RWPE2 (cell line): ENCODE data around the gene UGT1A9.

Experiments used
- ATAC-seq: fragments of 200-7000 bp; cut with Tn5 transposase; 3 replicates; pipeline ENCODE4 v1.9.1; 2021; ENCODE audit warnings: low read depth
- DNase-seq: peaks from one replicate; pipeline ENCODE4 v3.0.0-alpha.2; 2020; ENCODE audit warnings: low spot score
- H3K27ac ChIP-seq: fragments of 450-650 bp; 2 replicates; pipeline ENCODE4 v1.5.1; 2017; ENCODE audit warnings: mild to moderate bottlenecking; ENCODE audit not compliant: poor library complexity, severe bottlenecking
- H3K27me3 ChIP-seq: fragments of 250-450 bp; sonication (Bioruptor Pico); 2 replicates; pipeline ENCODE4 v1.5.1; 2021; ENCODE audit warnings: mild to moderate bottlenecking, moderate library complexity; ENCODE audit not compliant: insufficient read depth, poor library complexity, severe bottlenecking
- H3K36me3 ChIP-seq: fragments of 250-450 bp; sonication (Bioruptor Pico); 2 replicates; pipeline ENCODE4 v1.5.1; 2020; ENCODE audit warnings: low read depth, mild to moderate bottlenecking, moderate library complexity
- H3K4me1 ChIP-seq: fragments of 250-450 bp; sonication (Bioruptor Pico); 2 replicates; pipeline ENCODE4 v1.5.1; 2021; ENCODE audit warnings: mild to moderate bottlenecking, moderate library complexity; ENCODE audit not compliant: insufficient read depth, poor library complexity, severe bottlenecking
- H3K4me3 ChIP-seq: fragments of 250-450 bp; sonication (Bioruptor Pico); 2 replicates; pipeline ENCODE4 v1.5.1; 2021; ENCODE audit warnings: mild to moderate bottlenecking, moderate library complexity; ENCODE audit not compliant: severe bottlenecking
- H3K9me3 ChIP-seq: fragments of 250-450 bp; sonication (Bioruptor Pico); 2 replicates; pipeline ENCODE4 v1.5.1; 2021; ENCODE audit warnings: mild to moderate bottlenecking, moderate library complexity; ENCODE audit not compliant: severe bottlenecking
- TF ChIP-seq, protein P1 (sequence below): fragments of 450-650 bp; IDR thresholded peaks from one replicate; pipeline ENCODE4 v1.5.1; 2017; ENCODE audit warnings: mild to moderate bottlenecking, moderate library complexity; ENCODE audit not compliant: poor library complexity, severe bottlenecking

UGT1A9 gene

GRCh38 chr2:233711312-233712008, 39.8 kb downstream of the UGT1A9 start:
- H3K27me3 ChIP-seq = no peaks in the 10 kb centered on the region
- no peak overlapping the region for H3K4me3 ChIP-seq
- DNase-seq (peak; percentile 80), ATAC-seq (peak; percentile 91)
- H3K9me3 ChIP-seq = no peaks in the 10 kb centered on the region
- H3K27ac ChIP-seq = no peak overlapping the region
- peaks cover 13% of the 10 kb centered on the region for H3K4me1 ChIP-seq
- H3K36me3 ChIP-seq = no peaks in the 10 kb centered on the region
- TF ChIP-seq, protein P1, sequence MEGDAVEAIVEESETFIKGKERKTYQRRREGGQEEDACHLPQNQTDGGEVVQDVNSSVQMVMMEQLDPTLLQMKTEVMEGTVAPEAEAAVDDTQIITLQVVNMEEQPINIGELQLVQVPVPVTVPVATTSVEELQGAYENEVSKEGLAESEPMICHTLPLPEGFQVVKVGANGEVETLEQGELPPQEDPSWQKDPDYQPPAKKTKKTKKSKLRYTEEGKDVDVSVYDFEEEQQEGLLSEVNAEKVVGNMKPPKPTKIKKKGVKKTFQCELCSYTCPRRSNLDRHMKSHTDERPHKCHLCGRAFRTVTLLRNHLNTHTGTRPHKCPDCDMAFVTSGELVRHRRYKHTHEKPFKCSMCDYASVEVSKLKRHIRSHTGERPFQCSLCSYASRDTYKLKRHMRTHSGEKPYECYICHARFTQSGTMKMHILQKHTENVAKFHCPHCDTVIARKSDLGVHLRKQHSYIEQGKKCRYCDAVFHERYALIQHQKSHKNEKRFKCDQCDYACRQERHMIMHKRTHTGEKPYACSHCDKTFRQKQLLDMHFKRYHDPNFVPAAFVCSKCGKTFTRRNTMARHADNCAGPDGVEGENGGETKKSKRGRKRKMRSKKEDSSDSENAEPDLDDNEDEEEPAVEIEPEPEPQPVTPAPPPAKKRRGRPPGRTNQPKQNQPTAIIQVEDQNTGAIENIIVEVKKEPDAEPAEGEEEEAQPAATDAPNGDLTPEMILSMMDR = peak; percentile 91

GRCh38 chr2:233712611-233713261, 41.0 kb downstream of the UGT1A9 start, which contains the start of gene UGT1A5:
Gene UGT1A5, plus strand, starts transcription at chr2:233712907. Its CDS starts 85 bp downstream, at chr2:233712992.
- DNase-seq (no peak), ATAC-seq (no peak)
- Histone ChIP-seq H3K36me3 (no peaks in the 10 kb centered on the region), H3K27ac (no peak within 1 kb of the TSS), H3K4me3 (no peak within 1 kb of the TSS), H3K4me1 (peaks cover 7% of the 10 kb centered on the region), H3K27me3 (no peaks in the 10 kb centered on the region), H3K9me3 (no peaks in the 10 kb centered on the region)
- TF ChIP-seq, protein P1 = no peak

DNA sequence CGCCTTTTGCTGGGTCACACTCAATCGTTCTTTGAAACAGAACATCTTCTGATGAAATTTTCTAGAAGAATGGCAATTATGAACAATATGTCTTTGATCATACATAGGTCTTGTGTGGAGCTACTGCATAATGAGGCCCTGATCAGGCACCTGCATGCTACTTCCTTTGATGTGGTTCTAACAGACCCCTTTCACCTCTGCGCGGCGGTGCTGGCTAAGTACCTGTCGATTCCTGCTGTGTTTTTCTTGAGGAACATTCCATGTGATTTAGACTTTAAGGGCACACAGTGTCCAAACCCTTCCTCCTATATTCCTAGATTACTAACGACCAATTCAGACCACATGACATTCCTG, 41.5 kb downstream of the UGT1A9 start:
- no peaks in the 10 kb centered on the region for H3K27me3 ChIP-seq
- DNase-seq (no peak), ATAC-seq (no peak)
- TF ChIP-seq, protein P1 = no peak
- H3K9me3 ChIP-seq = no peaks in the 10 kb centered on the region
- H3K36me3 ChIP-seq = no peaks in the 10 kb centered on the region
- peaks cover 2% of the 10 kb centered on the region for H3K4me1 ChIP-seq
- H3K27ac ChIP-seq = no peak overlapping the region
- H3K4me3 ChIP-seq = no peak overlapping the region

GRCh38 chr2:233714121-233714520, 42.4 kb downstream of the UGT1A9 start:
- DNase-seq = no peak
- H3K27ac ChIP-seq = no peak overlapping the region
- no peaks in the 10 kb centered on the region for H3K27me3 ChIP-seq
- no peak for ATAC-seq
- TF ChIP-seq, protein P1 = no peak
- no peaks in the 10 kb centered on the region for H3K4me1 ChIP-seq
- H3K4me3 ChIP-seq = no peak overlapping the region
- no peaks in the 10 kb centered on the region for H3K36me3 ChIP-seq
- no peaks in the 10 kb centered on the region for H3K9me3 ChIP-seq

GRCh38 chr2:233718552-233718951, 46.9 kb downstream of the UGT1A9 start, which contains the start of gene UGT1A4:
Gene UGT1A4, plus strand, starts transcription at chr2:233718736. Its CDS starts 85 bp downstream, at chr2:233718821.
- Histone ChIP-seq H3K27me3 (no peaks in the 10 kb centered on the region), H3K27ac (no peak within 1 kb of the TSS)
- TF ChIP-seq, protein P1 = no peak

More at GRCh38 chr2:233718552-233718951, 46.9 kb downstream of the UGT1A9 start, which contains the start of gene UGT1A4:
- Histone ChIP-seq H3K4me3 (no peak within 1 kb of the TSS), H3K9me3 (no peaks in the 10 kb centered on the region), H3K36me3 (no peaks in the 10 kb centered on the region), H3K4me1 (no peaks in the 10 kb centered on the region)
- ATAC-seq = no peak
- no peak for DNase-seq
